GM19372 (cell line): Measurements from ENCODE around the gene DLGAP4.
"Not testable (repeated sequence)": the region's sequence is repeated elsewhere in the genome, so short reads cannot be mapped to it uniquely, and the experiment has no call there.

Source experiments
- ATAC-seq: cut with Tn5 transposase; IDR thresholded peaks from one replicate; pipeline ENCODE4 v1.9.1; 2021; ENCODE audit warnings: mild to moderate bottlenecking, low read depth, moderate library complexity; ENCODE audit not compliant: unreplicated experiment

The DLGAP4 gene

GRCh38 chr20:36519944-36520343 is 213.8 kb downstream of the DLGAP4 start:
- no peak for ATAC-seq

- ATAC-seq: no peak
Measured at GRCh38 chr20:36521526-36521925, 215.4 kb downstream of the DLGAP4 start.

DNA sequence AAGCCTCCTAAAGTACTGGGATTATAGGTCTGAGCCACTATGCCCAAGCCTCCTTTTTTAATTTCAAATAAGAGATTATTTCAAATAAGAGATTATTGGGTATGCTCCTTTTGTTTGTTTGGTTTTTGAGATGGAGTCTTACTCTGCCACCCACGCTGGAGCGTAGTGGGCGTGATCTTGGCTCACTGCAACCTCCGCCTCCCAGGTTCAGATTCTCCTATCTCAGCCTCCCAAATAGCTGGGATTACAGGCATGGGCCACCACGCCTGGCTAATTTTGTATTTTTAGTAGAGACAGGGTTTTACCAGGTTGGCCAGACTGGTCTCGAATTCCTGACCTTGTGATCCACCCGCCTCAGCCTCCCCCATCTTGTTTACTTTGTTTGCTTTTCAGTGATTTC is 216.3 kb downstream of the DLGAP4 start:
- ATAC-seq: not testable (repeated sequence)

- ATAC-seq: no peak
Measured at GRCh38 chr20:36523341-36523740, 217.2 kb downstream of the DLGAP4 start.

GRCh38 chr20:36525620-36526365 is 219.7 kb downstream of the DLGAP4 start:
- ATAC-seq: no peak

DNA sequence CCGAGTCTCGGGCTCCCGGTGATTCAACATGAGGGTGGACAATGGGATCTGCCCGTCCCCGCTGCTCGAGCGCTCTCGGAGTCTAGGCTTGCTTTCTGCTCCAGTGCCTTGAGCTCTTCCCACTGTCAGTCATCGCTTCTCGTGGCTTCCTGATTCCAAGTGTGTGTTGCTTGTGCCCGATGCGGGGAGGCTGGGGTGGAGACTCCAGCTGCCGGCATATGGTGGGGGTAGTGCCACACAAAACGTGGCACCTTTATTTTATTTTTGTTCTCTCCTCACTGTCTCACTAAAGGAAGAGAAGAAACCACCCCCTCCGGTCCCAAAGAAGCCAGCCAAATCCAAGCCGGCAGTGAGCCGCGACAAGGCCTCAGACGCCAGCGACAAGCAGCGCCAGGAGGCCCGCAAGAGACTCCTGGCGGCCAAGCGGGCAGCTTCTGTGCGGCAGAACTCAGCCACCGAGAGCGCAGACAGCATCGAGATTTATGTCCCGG is 220.4 kb downstream of the DLGAP4 start:
- no peak for ATAC-seq

- ATAC-seq: no peak
Measured at GRCh38 chr20:36527331-36528125, 221.4 kb downstream of the DLGAP4 start.

- no peak for ATAC-seq
Measured at GRCh38 chr20:36528176-36528874, 222.2 kb downstream of the DLGAP4 start.

DNA sequence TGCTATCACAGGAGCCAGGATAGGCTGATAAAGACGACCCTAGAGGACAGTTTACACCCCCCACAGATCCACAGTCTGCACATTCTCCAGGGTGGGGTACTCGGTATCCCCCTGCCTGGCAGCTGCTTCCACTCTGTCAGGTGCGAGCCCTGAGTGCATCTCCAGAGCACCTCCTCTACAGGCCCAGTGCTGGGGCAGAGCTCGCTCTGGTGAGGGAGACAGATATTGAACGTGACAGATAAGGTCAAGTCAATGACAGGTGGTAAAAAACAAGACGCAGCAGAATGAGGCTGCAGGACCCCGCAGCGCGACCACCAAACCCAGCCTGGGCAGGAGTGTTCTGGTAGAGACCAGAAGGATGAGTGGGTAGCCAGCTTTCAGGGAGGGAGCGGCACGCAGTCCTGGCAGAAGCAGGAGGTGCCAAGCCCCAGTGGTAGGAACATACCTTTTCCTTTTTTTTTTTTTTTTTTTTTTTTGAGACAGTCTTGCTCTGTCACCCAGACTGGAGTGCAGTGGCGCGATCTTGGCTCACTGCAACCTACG is 222.8 kb downstream of the DLGAP4 start:
- no peak for ATAC-seq

GRCh38 chr20:36532388-36532787 is 226.2 kb downstream of the DLGAP4 start:
- no peak for ATAC-seq

DNA sequence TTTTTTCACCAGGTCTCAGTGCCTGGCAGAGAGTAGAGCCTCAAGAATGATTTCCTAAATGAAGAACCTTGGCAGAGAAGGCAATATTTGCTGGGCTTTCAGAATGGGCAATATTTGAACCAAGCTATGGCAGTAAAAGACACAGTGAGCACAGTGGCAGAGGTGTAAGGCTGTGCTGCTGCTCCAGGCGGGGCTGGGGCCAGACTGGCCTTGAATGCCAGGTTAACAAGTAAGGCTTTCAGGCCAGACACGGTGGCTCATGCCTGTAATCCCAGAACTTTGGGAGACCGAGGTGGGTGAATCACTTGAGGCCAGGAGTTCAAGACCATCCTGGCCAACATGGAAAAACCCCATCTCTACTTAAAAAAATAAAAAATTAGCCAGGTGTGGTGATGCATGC is 226.7 kb downstream of the DLGAP4 start:
- ATAC-seq: no peak

- no peak for ATAC-seq
Measured at GRCh38 chr20:36538026-36538722, 232.0 kb downstream of the DLGAP4 start.

GRCh38 chr20:36540551-36541211 is 234.5 kb downstream of the DLGAP4 start:
- no peak for ATAC-seq

- ATAC-seq: no peak
Measured at GRCh38 chr20:36541227-36541767, 235.2 kb downstream of the DLGAP4 start, which contains the start of gene MYL9. TSS of gene MYL9 (plus strand) at chr20:36541519. CDS start at chr20:36544885, 3,366 bp downstream.

GRCh38 chr20:36541768-36542488 is 235.8 kb downstream of the DLGAP4 start:
- ATAC-seq: no peak

DNA sequence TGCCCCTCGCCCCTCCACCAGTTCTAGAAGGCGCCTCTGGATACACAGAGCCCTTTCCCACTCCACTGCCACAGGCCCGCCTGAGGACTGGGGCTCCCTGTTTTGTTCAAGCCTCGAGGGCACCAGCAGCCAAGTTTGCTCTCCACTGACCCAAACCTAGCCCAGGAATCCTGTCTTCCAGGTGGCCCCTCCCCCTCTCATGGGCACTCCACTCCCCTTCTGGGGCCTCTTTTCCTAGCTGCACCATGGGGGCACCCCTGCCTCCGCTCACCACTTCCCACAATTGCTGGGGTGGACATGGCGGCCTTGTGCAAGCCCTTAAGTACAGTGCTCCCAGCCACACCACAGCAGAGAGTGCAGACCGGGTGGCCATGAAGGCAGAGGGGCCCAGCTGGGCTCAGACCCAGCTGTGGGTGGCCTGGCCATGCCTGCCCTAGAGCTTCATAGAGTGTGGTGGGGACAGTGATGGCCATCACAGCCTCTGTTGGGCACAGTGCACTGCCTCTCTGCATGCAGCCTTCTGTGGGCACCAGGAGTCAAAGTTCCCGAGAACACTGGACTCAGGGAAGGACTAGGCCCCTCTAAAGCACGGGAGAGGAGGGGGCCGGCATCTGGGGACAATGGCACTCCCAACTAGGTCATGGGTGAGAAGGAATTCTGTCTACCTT is 236.5 kb downstream of the DLGAP4 start:
- ATAC-seq: no peak

GRCh38 chr20:36543184-36544133 is 237.3 kb downstream of the DLGAP4 start:
- ATAC-seq: no peak
